HT1080 (cell line): ENCODE results near the gene SHANK1. TPM values are rescaled to one million over a fixed set of nuclear protein-coding genes. Genes with fewer than 3 reads are reported as not detected.

Source experiments
- DNase-seq: peaks from one replicate; pipeline ENCODE4 v3.0.0-alpha.2; 2015; ENCODE audit warnings: low read depth
- total RNA-seq: library from RNA; depleted of rRNA; stranded (reverse); fragments of >200 nt; shearing (Covaris generic); gene quantifications from 2 replicates; pipeline ENCODE4 v1.2.3, GENCODE V29; 2014

The SHANK1 gene
- total RNA-seq, 1 experiment from 2014 or later: 10.5 TPM

DNA sequence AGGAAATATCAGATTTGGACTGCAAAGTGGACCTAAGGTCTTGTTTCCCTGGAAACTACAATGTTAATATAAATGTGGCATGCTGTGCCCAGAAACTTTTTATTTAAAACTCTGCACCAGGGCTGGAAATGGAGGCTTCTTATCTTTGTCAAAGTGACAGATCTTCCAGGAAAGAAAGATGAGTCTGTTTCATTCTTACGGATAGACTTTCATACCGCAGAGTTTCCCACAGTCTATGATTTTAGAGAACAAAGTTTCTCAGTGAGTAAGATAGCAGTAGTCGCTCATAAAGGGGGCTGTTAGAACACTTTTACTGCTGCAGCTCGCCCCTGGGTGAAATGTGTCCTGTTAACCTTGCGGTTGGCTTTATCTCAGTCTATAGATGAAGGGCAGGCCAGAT, 10.3 kb upstream of the SHANK1 start:
- no peak for DNase-seq

DNA sequence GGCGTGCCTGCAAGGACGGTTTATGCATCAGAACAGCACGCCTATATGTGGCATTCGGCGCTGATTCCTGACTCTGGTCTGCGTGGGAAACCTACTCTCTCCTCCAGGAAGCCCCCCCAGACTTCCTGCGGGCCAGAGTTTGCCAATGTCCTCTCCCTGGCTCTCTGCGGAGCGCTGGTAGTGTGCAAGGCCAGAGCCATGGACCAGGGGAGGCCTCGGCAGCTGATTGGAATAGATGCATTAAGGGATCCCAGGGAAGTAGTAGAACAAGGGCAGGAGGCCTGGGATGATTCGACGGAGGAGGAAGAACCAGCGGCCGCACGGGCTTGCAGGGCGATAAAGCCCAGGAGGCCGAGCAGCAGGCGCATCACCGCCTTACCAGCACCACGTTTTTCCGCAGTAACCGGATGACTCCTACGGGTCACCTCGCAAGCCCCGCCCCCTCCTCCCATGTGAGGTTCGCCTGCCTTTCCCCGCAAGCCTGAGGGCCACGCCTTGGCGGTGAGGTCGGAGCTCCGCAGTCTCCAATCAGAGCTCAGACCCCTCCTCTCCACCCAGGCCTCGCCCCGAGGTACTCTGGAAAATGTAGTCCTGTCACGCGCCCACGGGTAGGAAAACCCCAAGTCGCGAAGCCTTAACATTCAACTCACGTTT, 8.6 kb upstream of the SHANK1 start:
- DNase-seq: no peak

DNA sequence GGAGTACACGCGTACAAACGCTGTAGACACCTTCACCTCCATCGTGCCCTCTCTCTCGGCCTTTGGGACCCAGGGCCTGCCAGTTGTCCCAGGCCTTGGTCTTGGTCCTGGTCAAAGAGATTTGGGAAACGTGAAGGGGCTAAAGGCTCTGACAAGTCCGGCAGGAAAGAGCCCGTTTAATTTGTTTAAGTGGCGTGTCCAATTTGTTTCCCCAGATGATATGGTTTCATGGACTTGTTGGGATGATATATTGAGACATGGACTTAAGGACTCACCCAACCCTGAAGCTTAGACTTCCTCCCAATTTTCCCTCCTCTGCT, 6.3 kb upstream of the SHANK1 start:
- no peak for DNase-seq

DNA sequence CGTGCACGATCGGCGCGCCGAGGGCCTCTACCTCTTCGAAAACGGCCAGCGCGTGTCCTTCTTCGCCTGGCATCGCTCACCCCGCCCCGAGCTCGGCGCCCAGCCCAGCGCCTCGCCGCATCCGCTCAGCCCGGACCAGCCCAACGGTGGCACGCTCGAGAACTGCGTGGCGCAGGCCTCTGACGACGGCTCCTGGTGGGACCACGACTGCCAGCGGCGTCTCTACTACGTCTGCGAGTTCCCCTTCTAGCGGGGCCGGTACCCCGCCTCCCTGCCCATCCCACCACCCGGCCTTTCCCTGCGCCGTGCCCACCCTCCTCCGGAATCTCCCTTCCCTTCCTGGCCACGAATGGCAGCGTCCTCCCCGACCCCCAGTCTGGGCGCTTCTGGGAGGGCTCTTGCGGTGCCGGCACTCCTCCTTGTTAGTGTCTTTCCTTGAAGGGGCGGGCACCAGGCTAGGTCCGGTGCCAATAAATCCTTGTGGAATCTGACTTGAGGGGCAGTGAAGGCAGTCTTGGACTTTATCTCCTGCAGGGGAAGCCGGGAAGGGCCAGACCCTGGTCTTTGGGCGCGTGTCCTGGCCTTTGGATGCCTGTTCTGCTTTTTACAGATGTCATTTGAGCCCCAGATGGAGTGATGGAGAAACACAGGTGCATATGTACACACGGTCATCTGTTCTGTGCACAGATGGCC, 5.8 kb upstream of the SHANK1 start:
- no peak for DNase-seq

DNA sequence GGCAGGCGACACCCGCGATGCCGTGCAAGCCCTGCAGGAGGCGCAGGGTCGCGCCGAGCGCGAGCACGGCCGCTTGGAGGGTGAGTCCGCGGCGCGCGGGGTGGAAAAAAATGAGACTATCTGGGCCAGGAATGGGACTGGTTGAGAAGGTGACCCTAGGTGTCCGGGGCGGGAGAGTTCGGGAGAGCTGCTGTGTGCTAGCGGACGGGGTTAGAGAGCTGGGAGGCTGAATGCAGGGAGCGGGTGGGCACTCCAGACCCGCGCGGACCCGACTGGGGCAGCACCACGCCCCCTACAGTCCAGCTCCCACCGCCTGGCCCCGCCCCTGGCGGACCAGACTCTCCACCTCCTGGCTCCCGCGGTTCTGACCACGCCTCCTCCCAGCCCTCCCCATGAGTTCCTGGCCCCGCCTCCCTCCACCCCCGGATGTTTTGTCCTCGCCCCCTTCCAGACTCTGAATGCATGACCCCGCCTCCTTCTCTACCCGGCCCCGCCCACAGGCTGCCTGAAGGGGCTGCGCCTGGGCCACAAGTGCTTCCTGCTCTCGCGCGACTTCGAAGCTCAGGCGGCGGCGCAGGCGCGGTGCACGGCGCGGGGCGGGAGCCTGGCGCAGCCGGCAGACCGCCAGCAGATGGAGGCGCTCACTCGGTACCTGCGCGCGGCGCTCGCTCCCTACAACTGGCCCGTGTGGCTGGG, 5.1 kb upstream of the SHANK1 start:
- peak; percentile 96 for DNase-seq

DNA sequence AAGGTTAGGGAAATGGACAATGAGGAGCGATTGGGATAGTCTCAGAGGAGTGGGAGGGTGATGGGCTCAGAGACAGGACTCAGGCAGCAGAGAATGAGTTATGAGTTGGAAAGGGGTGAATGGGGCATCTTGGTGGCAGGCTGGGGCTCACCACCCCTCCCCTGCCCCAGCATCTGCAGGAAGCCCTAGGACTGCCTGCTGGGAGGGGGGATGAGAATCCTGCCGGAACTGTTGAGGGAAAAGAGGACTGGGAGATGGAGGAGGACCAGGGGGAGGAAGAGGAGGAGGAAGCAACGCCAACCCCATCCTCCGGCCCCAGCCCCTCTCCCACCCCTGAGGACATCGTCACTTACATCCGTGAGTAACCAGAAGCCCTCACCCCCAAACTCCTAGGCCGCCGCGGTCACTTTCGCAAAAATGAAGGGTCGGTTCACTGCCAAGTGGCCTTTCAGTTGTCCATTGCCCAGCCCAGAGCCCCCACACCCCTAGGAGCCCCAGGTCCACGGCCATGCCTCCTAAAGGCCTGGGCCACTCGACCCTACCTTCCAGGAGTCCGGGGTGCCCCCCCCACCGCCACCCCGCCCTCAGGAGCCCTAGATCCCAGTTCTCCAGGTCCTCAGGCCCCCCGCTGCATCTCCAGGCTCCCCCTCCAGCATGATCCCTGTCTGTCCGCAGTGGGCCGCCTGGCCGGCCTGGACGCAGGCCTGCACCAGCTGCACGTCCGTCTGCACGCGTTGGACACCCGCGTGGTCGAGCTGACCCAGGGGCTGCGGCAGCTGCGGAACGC, 4.3 kb upstream of the SHANK1 start:
- DNase-seq: peak; percentile 47

DNA sequence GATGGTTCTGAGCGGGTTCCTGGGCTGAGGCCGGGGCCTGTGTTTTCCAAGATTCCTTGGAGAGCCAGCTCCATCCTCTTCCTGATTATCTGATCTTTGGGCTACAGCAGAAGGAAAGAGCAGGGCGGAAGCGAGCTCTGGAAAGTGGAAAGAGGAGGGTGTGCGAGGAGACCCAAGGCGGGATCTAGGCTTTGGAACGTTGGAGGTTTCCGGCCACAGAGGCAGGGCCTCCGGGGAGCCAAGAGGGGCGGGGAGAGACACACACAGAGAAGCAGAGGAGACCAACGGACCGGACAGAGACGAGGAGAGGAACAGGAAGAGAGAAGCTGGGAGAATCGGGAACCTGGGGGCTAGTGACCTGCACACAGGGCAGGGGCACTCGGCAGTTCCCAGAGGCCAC, 3.5 kb upstream of the SHANK1 start, which contains the start of gene CLEC11A:
Gene CLEC11A (plus strand): TSS at position 296 of the 400 bp plus-strand sequence. CDS start 162 bp downstream, outside the sequence.
- DNase-seq: peak; percentile 91

DNA sequence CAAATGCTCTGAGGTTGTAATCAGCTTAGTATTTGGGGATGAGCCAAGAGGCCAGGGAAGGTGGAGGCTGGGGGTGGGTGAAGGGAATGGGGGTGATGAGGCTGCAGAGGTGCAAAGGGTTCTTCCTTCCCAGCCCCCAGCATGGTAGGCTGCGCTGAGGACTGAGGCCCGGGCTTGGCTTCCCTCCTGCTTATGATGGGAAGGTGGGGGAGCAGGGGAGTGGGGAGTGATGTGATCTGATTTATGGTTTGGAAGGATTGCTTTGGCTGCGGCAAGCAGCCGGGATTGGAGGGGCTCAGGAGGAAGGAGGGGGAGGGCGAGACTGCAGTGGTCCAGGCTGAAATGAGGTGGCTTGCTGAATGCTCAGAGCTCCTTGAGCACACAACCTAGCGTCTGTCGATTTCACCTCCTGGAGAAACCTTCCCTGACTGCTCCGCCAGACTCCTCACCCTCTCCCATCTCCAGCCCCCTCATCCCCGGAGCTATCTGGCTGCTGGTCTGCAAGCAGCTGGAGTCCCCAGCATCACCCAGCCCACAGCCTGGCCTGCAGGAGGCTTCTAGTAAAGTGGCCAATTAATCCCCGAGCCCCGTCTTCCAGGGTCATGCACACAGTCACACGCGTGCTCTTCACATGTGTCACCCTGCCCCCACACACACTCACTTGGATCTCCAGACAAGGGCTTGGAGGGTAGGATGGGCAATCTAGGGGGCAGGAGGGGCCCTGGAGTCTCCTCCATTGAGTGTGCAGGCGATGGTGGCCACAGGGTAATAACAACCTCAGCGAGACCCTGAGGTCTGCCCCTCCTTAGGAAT, 2.8 kb upstream of the SHANK1 start:
- peak; percentile 19 for DNase-seq

DNA sequence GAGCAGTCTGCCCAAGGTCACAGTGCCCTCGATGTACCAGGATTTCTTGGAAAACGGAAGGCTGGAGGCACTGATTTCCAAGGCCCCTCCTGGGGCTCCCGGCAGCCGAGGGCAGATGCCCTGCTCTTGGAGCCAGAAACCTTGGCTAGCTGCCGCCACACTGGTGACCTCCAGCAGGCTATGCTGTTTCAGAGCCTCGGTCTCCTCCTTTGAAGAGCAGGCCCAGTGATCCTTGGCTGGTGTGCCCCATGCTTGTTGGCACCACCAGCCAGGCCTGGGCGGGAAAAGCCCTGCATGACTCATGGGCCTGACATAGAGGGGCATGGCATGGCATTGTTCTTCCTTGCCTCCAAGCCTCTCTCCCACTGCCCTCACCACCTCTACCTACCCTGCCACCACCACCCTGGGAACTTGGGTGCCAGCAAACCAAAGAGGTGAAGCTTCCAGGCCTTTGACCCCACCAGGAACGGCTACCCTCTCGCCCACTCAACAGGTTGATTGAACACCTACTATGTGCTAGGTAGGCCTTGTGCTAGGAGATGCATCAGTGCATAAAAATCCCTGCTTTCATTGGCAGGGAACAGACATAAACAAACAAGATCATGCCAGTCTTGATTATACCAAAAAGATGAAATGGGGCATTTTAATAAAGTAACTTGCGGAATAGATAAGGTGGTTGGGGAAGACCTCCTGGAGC, 2.0 kb upstream of the SHANK1 start:
- DNase-seq: peak; percentile 55

DNA sequence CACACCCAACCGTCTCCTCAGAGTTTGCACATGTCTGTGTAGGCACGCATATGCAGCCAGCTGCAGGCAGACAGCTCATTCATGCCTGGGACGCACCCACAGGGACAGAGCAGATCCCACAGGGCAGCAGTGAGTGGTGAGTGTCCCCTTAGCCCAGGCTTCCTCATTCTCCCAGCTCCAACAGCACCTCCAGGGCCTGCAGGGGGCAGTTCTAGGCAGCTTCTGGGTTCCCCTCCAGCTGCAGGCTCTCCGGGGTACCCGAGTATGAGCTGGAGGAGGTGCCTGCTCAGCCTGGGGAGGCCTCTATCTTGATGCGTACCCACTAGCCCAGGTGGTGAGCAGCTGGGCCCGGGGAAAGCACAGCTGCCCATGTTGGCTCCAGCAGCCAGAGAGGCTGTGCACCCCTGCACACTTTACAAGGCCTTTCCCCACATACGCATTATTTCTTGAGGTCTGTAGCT, 1.3 kb upstream of the SHANK1 start:
- DNase-seq: peak; percentile 66

DNA sequence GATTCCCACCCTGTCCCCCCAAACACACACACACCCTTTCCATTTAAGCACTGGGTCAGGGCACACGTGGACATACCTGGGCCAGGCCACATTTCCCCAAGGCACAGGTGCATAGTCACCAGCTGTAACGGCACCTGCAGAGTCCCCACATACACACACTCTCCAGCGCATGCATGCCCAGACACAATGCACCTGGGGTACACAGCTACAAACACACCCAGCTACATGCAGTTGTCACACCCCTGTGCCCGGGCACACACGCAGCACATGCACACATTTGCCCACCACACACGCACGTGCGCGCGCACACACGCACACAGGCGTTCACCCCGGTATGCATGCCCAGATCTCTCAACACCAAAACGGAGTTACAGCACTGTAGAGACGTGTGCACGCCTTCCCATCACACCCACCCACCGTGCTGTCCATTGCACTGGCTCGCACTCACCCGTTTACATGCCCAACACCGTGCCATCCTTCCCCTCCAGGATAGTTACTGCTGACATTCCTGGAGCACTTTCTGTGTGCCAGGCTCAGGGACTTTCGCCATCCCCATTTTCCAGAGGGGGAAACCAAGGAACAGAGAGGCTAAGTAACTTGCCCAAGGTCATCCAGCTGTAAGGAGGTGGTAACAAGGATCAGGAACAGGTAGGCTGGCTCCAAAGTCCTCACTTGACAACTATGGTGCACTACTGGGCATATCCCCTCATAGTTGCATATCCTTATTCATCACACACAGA, 749 bp upstream of the SHANK1 start:
- DNase-seq: no peak

DNA sequence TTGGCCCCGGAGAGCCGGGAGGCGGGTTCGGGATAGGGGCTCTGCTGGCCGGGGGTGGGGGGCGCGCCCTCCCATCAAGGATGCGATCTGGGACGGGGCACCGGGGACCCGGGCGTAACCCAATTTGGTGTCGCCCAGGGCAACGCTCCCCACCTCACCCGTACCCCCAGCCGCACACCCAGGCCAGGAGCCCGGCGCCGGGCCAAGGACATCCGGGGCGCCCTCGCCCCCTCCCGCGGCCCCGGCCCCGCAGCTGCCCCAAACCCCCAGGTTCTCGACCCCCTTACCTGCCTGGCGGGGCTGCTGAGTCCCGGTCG, 525 bp downstream of the SHANK1 start:
- DNase-seq: no peak

DNA sequence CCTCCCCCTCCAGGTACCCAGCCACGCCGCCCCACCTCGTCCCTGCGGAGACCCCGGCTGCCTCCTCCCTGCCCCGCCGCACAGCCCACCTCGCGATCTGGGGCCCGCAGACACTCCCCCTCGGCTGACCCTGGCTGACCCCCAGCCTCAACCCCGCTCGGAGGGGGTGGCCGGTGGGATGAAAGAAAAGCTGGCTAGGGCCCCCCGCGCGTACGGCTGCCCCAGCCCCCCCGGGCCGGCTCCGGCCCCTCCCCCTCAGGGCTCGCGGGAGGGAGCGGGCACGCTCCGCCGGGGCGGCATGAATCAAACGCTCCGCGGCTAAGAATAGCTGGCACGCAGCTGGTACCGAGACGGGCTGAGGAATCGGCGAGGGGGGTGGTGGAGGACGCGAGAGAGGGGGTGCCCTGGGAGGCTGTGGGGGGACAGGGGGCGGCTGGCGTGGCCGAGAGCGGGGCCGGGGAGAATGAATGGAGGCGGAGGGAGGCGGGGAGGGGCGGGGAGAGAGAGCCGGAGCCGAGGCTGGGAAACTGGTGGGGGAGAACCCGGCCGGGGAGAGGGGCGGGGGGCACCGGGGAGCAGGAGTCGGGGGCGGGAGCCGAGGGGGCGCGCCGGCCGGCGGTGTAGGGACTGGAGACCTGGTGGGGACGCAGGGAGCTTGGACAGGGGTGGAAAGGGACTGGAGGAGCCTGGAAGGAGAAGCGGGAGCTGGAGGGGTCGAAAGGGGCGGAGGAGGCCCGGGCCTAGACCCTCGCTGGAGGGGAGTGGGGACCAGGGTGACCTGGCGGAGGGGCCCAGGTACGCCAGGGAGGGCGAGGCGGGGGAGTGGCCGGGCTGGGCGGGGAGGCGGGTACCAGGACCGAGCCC, 1.1 kb downstream of the SHANK1 start:
- no peak for DNase-seq

DNA sequence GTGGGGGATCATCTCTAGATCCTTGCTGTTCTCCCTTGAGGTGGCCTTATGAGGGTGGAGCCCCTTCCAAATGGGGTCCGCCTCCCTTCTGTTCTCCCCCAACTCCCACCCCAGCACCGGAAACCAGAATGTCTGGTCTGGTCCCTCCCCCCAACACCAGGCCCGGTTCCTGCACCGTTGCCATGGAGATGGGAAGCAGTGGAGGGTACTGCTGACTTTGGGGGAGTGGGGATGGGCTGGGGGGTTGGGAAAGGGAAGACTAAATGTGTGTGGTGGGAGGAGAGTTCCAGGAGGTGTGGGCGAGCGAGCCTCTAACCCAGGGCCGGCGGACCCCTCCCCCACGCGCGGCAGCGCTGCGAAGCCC, 1.7 kb downstream of the SHANK1 start:
- DNase-seq: no peak

DNA sequence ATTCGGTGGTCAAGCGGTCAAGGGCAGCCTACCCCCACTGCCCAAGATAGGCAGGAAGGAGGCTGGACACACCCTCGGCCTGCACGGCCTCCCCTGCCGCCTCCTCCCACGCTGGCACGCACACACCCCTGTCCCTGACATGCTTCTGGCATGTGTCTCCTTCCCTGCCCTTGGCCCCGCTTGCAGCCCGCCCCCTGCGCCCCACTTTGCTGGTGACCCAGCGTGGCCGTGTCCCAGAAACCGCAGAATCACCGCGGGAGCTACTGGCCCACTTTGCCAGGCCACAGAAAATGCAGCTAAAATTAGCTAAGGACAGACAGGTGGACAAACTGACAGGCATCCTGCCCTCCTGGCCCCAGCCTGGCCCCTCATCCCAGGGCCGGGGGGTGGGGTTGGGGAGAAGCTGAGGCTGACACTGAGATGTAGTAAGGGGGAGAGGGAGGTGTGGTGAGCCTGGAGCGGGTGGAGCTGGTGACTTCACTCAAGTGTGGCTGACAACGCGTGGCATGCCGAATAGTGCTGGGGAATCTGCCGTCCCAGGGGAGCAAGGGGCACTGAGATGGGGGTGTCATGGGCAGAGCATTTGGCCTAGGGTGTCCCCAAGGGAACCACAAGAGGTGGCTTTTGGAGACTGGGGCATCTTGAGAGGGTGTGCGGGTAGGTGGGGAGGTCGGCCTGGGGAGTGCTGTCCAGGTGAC, 2.4 kb downstream of the SHANK1 start:
- no peak for DNase-seq

DNA sequence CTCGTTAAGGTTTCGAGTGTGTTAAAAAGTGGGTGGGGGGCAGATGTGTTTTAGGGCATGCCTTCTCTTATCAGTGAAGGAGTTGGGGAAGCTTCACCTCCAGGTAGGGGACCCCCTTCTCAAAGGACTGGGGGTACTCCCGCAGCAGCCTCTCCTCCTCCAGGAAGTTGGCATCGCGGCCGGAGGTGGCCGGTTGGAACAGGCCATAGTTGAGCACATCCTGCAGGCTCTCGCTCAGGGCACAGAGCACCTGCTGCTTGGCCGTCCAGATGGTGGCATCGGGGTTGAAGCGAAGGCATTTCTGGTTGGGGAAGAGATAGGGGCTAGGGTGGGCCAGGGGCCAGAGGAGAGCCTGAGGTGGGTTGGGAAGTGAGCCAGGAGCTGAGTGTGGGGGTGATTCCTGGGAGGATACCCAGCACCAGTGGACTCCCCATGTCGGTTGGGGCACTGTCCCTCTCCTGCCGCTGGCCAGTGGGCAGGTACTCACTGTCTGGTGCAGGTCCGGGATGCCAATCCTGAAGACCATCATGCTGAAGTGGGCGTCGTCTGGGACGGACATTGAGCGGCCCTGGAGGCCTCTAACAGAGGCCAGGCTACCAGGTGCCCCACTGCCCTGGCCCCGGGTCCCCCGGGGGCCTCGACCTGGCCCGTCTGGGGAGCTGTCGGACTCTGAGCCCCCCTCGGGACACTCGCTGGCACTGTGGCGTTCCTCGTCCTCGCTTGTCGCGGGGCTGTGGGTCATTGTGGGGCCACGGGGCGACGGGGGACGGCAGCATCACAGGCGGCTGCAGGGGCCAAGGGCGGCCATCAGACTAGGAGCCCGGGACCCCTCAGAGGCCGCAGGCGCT, 3.2 kb downstream of the SHANK1 start:
- no peak for DNase-seq

DNA sequence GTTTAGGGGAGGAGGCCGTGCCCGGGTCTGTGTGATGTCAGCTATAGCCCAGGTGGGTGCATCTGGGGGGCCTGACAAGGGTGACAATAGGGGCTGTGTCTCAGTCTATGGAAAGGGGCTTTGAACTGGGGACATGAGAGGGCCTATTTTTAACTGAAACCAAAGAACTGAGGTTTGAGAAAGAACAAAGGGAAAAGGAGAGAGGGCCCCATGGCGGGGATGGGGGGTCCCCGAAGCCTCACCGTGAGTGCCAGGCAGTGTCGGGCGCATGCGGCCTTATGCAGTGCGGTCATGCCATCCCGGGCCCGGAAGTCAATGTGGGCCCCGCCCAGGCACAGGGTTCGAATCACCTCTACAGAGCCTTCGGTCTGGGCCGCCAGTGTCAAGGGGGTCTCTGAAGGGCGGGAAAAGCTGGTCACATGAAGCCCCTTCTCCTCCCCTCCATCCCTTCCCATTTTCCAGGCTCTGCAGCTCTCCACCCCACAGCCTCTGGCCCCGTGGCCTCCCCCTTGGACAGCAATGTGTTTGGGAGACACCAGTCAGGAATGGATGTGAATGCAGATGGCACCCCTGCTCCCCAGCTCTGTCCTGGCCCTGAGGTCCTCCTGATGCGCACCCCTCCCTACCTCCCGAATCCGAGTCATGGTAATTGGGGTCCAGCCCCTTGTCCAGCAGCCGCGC, 5.9 kb downstream of the SHANK1 start:
- DNase-seq: no peak
